ENCODE measurements around the gene FGF1. TPM values are rescaled to one million over a fixed set of nuclear protein-coding genes. Genes with fewer than 3 reads are reported as not detected.

The FGF1 gene
- total and polyA plus RNA-seq, 5 donors, result 23.1 to 39.2 (median 28.7) TPM

DNA sequence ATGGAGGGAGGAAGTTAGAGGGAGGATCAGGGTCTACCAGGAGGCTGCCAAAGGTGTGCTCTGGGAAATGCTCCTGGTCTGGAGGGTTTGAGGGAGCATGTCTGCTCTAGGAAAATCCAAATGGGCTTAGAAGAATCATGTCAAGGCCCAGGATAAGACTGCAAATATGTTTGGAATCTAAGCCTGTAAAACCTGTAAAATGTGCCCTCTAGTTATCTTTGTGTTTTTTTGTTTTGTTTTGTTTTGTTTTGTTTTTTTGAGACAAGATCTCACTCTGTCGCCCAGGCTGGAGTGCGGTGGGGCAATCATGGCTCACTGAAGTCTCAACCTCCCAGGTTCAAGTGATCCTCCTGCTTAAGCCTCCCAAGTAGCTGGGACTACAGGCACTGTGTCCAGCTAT lies 135.4 kb downstream of the FGF1 start:
- Histone ChIP-seq H3K27me3 (ENCODE audit: control insufficient read depth, insufficient read depth) (no peaks in the 10 kb centered on the region), H3K9me3 (ENCODE audit: control insufficient read depth, low read length) (no peaks in the 10 kb centered on the region), H3K27ac (ENCODE audit: low read length) (no peak overlapping the region), H3K4me1 (ENCODE audit: control insufficient read depth, insufficient read depth, low read length) (no peaks in the 10 kb centered on the region), H3K4me3 (ENCODE audit: low read length) (no peak overlapping the region)
- DNase-seq (no peak), ATAC-seq (no peak)
- WGBS, result 97% methylated on average over 2 of the region's 2 CpGs
- intact Hi-C loops (cut with DNase I), result loop anchor here in 1 of 4 donors (2.0 kb wide), 1 partner anchor 400 kb away; no protein-coding TSS in a partner anchor

DNA sequence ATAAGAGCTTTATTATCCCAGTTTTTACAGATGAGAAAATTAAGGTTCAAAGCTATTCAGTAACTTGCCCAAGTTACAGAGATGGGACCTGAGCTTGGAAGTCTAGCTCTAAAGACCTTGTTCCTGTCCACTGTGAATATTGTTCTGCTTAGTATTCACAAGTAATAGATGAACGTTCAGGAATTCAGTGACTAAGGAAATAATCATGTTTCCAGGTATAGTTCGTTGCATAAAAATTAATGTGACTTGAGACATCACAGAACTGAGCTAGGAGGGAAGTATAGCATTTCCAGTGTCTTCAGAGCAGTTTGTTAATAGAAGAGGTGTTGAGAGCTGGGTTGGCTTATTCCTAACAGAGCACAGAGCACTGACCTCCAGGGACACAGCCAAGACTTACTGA lies 136.1 kb downstream of the FGF1 start:
- Histone ChIP-seq H3K27me3 (ENCODE audit: control insufficient read depth, insufficient read depth) (no peaks in the 10 kb centered on the region), H3K4me1 (ENCODE audit: control insufficient read depth, insufficient read depth, low read length) (no peaks in the 10 kb centered on the region), H3K4me3 (ENCODE audit: low read length) (no peak overlapping the region), H3K27ac (ENCODE audit: low read length) (no peak overlapping the region), H3K9me3 (ENCODE audit: control insufficient read depth, low read length) (no peaks in the 10 kb centered on the region)
- intact Hi-C loops (cut with DNase I), result loop anchor here in 2 of 4 donors (2.0 to 10.0 kb wide), 4 partner anchors 185 to 399 kb away; partner anchors contain the start of gene SPRY4 (in 1 of the 2)
- DNase-seq (no peak), ATAC-seq (peak in 1 of 2 donors; percentile 58)
- WGBS, result 53% methylated on average over 2 of the region's 2 CpGs

DNA sequence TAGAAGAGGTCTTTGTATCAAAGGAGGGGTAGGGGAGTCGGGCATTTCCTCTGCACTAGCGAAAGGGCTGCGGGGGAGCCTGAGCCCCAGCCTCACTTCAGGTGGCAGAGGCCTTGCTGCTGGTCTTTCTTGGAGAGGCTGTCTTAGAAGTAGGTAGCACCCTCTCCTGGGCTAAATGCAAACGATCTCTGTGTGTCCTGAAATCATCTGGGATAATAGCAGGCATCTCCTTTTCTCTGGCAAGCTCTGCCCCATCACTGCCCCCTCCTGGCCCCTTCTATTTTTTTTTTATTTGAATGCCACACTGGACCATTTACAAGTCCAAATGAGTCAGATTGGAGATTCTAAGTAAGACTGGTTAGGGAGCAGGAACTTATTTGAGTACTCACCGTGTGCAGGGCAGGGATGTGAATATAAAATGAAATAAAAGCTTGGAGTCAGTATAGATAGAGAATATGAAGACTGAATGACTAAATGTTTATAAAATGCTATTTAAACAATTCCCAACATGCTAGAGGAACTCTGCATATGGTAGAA lies 137.1 kb downstream of the FGF1 start:
- DNase-seq (peak in 2 of 3 donors; percentile 37 to 66), ATAC-seq (peak; percentile 87 to 89)
- Histone ChIP-seq H3K27ac (ENCODE audit: low read length) (no peak overlapping the region), H3K27me3 (ENCODE audit: control insufficient read depth, insufficient read depth) (no peaks in the 10 kb centered on the region), H3K9me3 (ENCODE audit: control insufficient read depth, low read length) (no peaks in the 10 kb centered on the region), H3K4me1 (ENCODE audit: control insufficient read depth, insufficient read depth, low read length) (peaks cover 3% of the 10 kb centered on the region), H3K4me3 (ENCODE audit: low read length) (no peak overlapping the region)
- intact Hi-C loops (cut with DNase I), result loop anchor here in 2 of 4 donors (5.0 to 10.0 kb wide), 3 partner anchors 184 to 397 kb away; partner anchors contain the start of gene SPRY4 (in 1 of the 2)
- 19% methylated on average over 5 of the region's 5 CpGs for WGBS

DNA sequence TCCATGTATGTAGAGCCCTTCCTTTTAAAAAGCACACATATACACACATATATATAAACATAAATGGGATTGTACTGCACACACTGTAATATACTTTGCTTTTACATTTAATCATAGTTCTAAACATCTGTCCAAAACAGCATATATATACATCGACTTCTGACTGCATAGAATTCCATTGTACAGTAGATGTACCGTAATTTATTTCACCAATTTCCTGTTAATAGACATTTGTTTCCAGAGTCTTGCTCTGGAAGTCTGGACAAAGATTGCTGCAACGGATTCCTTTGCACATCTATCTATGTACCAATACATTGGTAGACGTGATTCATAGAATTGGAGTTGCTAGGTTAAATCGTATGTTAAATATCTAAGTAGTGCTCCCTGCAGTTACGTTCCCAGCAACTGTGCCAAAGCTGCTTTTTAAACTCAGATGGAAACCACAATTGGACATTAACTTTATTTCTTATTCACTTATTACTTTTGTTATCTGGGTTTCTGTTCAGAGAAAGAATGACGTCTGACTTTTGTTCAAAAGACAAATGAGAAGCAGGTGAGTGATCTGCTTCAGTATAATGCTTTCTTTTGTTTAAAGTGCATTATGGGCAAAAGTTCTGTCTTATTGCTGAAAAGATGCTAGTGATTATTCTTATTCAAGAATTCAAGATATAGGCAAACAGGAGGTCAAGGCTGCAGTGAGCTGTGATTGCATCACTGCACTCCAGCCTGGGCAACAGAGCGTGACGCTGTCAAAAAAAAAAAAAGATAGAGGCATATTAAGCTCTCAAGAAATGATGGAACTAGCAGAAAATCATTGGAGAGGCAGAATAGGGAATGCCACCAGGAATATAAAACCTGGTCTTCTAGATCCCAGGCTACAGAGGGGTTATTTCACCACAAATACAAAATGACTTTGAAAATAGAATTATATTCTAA lies 138.2 kb downstream of the FGF1 start:
- peaks cover 3% of the 10 kb centered on the region for H3K4me1 ChIP-seq (ENCODE audit: control insufficient read depth, insufficient read depth, low read length)
- ATAC-seq (no peak), DNase-seq (no peak)
- no peak overlapping the region for H3K27ac ChIP-seq (ENCODE audit: low read length)
- intact Hi-C loops (cut with DNase I), result loop anchor here in 2 of 4 donors (5.0 to 10.0 kb wide), 3 partner anchors 183 to 395 kb away; partner anchors contain the start of gene SPRY4 (in 1 of the 2)
- WGBS, result 85% methylated on average over 9 of the region's 9 CpGs
- no peaks in the 10 kb centered on the region for H3K27me3 ChIP-seq (ENCODE audit: control insufficient read depth, insufficient read depth)
- H3K9me3 ChIP-seq (ENCODE audit: control insufficient read depth, low read length), result no peaks in the 10 kb centered on the region
- no peak overlapping the region for H3K4me3 ChIP-seq (ENCODE audit: low read length)

DNA sequence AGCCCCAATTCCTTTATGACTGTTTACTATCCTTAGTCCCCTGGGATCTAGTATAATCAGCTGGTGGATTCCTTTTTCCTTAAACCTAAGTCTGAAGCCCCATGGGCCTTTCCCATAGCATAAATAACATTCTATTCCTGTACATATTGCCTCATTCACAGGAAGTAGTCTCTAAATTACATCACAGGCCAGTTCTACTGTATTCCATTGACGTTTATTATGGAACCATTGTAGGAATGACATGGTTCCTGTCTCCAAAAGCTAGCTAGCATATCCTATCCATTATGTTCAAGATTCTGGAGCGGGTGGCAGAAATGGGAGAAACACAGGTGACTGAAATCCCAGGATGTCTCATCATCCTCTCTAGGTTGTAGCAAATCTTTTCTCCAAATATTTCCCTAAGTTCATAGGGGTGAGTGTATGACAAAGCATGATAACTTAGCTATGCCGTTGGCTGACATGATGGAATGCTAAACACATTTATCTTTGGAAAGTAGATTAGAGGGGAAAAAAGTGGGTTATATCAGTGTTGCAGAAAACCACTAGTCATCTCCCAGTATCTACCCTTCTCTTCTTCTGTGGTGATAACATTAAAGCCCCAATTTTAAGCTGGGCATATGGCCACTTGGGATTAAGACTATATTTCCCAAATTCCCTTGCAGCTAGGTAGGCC lies 140.1 kb downstream of the FGF1 start:
- Histone ChIP-seq H3K9me3 (ENCODE audit: control insufficient read depth, low read length) (no peaks in the 10 kb centered on the region), H3K4me1 (ENCODE audit: control insufficient read depth, insufficient read depth, low read length) (peaks cover 5% of the 10 kb centered on the region), H3K27me3 (ENCODE audit: control insufficient read depth, insufficient read depth) (no peaks in the 10 kb centered on the region), H3K27ac (ENCODE audit: low read length) (no peak overlapping the region), H3K4me3 (ENCODE audit: low read length) (no peak overlapping the region)
- DNase-seq (no peak), ATAC-seq (no peak)
- intact Hi-C loops (cut with DNase I), result loop anchor here in 2 of 4 donors (5.0 to 10.0 kb wide), 3 partner anchors 181 to 393 kb away; partner anchors contain the start of gene SPRY4 (in 1 of the 2)
- 51% methylated on average over 3 of the region's 3 CpGs for WGBS

DNA sequence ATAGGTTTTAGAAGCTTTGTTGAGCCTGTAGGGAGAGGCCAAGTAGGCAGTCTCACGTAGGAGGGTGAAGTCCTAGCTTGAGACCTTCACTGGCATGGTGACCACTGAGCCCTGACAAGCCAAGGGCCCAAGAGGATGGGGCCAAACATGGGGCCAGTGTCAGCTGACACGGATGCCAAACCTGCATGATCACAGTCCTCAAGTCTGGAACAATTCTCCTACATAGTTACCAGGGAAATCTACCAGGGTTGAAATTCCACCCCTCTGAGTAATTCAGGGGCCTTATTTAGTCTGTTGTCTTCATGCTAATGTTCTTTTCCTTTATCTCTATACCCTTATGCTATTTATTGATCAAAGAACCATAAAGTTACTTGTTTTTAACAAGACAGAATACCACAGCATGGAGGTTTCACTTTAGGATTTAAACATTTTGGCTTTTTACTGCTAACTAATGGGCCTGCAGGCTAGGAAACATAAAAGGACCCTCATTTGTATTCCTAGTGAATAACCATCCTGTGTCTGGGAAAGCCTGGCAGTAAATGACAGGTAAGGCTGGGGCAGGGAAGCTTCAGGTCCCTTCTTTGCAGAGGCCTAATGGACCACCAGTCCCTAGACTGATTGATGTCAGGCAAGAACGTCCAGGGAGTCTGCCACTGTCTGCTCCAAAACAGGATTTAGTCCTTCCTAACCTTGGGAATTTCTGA lies 140.8 kb downstream of the FGF1 start:
- no peak overlapping the region for H3K27ac ChIP-seq (ENCODE audit: low read length)
- WGBS, result 81% methylated on average over 3 of the region's 3 CpGs
- no peak for ATAC-seq
- H3K4me3 ChIP-seq (ENCODE audit: low read length), result no peak overlapping the region
- H3K4me1 ChIP-seq (ENCODE audit: control insufficient read depth, insufficient read depth, low read length), result peaks cover 5% of the 10 kb centered on the region
- DNase-seq, result no peak
- H3K27me3 ChIP-seq (ENCODE audit: control insufficient read depth, insufficient read depth), result no peaks in the 10 kb centered on the region
- intact Hi-C loops (cut with DNase I), result loop anchor here in 2 of 4 donors (5.0 to 10.0 kb wide), 3 partner anchors 180 to 393 kb away; partner anchors contain the start of gene SPRY4 (in 1 of the 2)
- no peaks in the 10 kb centered on the region for H3K9me3 ChIP-seq (ENCODE audit: control insufficient read depth, low read length)

DNA sequence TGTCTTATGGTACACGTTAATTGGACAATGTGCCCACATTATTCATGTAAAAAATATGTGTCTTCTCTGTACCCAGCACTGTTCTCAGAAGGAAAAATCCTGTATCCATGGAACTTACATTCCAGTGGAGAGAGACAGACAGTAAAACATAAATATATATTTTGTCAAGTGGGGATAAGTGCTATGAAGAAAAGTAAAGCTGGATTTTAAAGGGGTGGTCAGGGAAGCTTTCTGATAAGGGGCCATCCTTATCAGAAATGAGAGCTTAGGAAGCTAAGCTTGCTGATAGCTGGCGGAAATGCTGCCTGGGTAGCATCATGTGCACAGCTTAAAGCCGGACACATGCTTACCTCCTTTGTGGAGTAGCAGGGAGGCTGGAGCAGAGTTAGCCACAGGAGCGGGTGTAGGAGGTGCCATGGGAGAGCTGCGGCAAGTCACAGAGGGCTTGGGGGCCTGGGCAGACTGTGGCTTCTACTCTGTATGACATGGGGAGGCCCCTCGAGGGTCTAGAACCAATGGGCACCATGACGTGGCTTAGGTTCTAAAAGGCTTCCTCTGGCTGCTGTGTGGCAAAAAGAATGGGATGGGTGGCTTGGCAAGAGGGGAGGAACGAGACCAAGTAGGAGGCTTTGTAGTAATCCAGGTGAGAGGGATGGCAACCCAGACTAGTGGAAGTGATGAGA lies 141.7 kb downstream of the FGF1 start:
- no peak overlapping the region for H3K27ac ChIP-seq (ENCODE audit: low read length)
- 63% methylated on average over 8 of the region's 8 CpGs for WGBS

DNA sequence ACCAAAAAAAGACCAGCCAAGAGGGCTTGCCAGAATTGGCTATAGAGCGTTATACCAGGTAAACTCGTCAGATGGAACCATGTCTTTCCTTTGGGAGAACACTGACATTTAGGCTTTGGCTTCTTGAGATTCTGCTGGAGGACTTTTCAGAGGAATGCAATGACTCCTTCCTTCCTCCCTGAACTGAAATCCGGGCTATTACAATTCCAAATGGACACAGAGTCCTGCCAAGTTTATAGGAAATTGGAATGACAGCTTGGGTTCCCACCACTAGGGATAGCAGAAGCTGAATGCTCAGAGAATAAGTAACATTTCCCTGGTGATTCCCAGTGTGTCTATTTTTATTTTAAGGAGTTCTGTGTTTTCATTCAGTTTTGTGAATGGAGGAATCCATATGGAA lies 143.0 kb downstream of the FGF1 start:
- no peaks in the 10 kb centered on the region for H3K27me3 ChIP-seq (ENCODE audit: control insufficient read depth, insufficient read depth)
- H3K4me1 ChIP-seq (ENCODE audit: control insufficient read depth, insufficient read depth, low read length), result peaks cover 5% of the 10 kb centered on the region
- DNase-seq, result no peak
- H3K27ac ChIP-seq (ENCODE audit: low read length), result peak overlapping the region; percentile 57
- no peak overlapping the region for H3K4me3 ChIP-seq (ENCODE audit: low read length)
- 35% methylated on average over 3 of the region's 3 CpGs for WGBS
- no peaks in the 10 kb centered on the region for H3K9me3 ChIP-seq (ENCODE audit: control insufficient read depth, low read length)
- peak; percentile 87 to 92 for ATAC-seq
- intact Hi-C loops (cut with DNase I), result loop anchor here in 2 of 4 donors (10.0 kb wide), 2 partner anchors 178 to 218 kb away; partner anchors contain the start of gene SPRY4 (in 1 of the 2)

More for the DNA sequence above, 141.7 kb downstream of the FGF1 start:
- no peak for ATAC-seq
- DNase-seq, result no peak
- Histone ChIP-seq H3K9me3 (ENCODE audit: control insufficient read depth, low read length) (no peaks in the 10 kb centered on the region), H3K27me3 (ENCODE audit: control insufficient read depth, insufficient read depth) (no peaks in the 10 kb centered on the region), H3K4me3 (ENCODE audit: low read length) (no peak overlapping the region), H3K4me1 (ENCODE audit: control insufficient read depth, insufficient read depth, low read length) (peaks cover 5% of the 10 kb centered on the region)
- intact Hi-C loops (cut with DNase I), result loop anchor here in 2 of 4 donors (10.0 kb wide), 2 partner anchors 179 to 219 kb away; partner anchors contain the start of gene SPRY4 (in 1 of the 2)

Data from right cardiac atrium (tissue), 5 donors.